ENCODE measurements around the gene CHAT. TPM values are rescaled to one million over a fixed set of nuclear protein-coding genes. Genes with fewer than 3 reads are reported as not detected.
A peak's percentile ranks its signal among the peaks of the same experiment; 100 is the strongest.

Gene CHAT
- total and polyA plus RNA-seq, 10 donors: not detected

DNA sequence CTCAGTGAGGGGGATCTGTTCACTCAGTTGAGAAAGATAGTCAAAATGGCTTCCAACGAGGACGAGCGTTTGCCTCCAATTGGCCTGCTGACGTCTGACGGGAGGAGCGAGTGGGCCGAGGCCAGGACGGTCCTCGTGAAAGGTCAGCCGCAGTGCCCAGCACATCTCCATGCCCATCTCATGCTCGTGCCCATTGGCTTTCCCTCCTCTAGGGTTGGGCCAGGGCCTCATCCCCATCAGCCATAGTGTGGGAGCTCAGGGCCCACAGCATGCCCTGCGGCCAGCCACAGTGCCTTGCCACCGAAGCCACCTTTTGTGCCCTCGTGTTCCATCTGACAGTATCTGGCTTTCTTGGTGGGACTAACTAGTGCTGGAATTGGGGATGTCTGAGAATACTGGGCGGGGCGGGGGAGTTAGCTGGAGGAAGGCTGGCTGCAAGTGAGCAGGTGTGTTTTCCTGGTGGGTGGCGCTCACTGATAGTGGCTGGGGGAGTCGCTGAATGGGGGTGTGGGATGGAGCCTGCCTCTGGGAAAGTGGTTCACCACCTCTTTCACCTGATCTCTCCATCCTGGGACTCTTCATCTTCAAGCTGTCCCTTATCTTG is 13.9 kb downstream of the CHAT start:
- peak; percentile 64 for DNase-seq
- Histone ChIP-seq H3K4me3 (no peak overlapping the region), H3K9me3 (no peaks in the 10 kb centered on the region), H3K27me3 (replicated peaks in 1 of 7) (peaks cover 0 to 7% (median 0%) of the 10 kb centered on the region in 7 donors), H3K27ac (no peak overlapping the region), H3K4me1 (no peaks in the 10 kb centered on the region), H3K36me3 (no peaks in the 10 kb centered on the region)
- 85 to 94% (median 88%) methylated on average over 17 to 18 of the region's 18 CpGs for WGBS, 5 donors
- TF ChIP-seq, protein P1, sequence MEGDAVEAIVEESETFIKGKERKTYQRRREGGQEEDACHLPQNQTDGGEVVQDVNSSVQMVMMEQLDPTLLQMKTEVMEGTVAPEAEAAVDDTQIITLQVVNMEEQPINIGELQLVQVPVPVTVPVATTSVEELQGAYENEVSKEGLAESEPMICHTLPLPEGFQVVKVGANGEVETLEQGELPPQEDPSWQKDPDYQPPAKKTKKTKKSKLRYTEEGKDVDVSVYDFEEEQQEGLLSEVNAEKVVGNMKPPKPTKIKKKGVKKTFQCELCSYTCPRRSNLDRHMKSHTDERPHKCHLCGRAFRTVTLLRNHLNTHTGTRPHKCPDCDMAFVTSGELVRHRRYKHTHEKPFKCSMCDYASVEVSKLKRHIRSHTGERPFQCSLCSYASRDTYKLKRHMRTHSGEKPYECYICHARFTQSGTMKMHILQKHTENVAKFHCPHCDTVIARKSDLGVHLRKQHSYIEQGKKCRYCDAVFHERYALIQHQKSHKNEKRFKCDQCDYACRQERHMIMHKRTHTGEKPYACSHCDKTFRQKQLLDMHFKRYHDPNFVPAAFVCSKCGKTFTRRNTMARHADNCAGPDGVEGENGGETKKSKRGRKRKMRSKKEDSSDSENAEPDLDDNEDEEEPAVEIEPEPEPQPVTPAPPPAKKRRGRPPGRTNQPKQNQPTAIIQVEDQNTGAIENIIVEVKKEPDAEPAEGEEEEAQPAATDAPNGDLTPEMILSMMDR (IDR thresholded peaks at IDR 0.05 in 8 of 11, conservative IDR thresholded peaks at IDR 0.05 in 3 of 11): no peak
- TF ChIP-seq POLR2A (IDR thresholded peaks at IDR 0.05): no peak
- TF ChIP-seq POLR2AphosphoS5 (IDR thresholded peaks at IDR 0.05): no peak
- intact Hi-C loops (cut with DNase I; ENCODE audit: low total_unique reads): no loop called here

DNA sequence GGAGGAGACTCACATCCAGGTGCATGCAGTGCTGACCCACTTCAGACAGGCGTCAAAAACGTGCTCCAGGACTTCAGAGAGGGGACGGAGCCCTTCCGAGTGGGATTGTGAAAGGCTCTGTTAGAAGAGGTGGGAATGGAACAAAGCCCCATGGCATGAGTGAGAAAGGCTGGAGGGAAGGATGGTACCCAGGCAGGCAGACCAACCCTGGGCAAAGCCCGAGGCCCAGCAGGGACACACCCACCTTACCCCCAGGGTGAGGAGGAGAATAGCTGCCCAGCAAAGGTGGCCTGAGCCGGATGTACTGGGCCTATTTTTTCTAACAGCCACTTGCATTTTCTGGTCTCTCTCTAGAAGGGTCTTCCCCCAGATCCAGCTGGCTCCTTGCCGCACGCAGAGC is 14.8 kb downstream of the CHAT start:
- intact Hi-C loops (cut with DNase I; ENCODE audit: low total_unique reads): no loop called here
- H3K4me3 ChIP-seq: no peak overlapping the region
- TF ChIP-seq, protein P1 (IDR thresholded peaks at IDR 0.05 in 8 of 11, conservative IDR thresholded peaks at IDR 0.05 in 3 of 11): no peak
- TF ChIP-seq POLR2AphosphoS5 (IDR thresholded peaks at IDR 0.05) (no peak), POLR2A (IDR thresholded peaks at IDR 0.05) (no peak)
- no peaks in the 10 kb centered on the region for H3K4me1 ChIP-seq
- H3K9me3 ChIP-seq: no peaks in the 10 kb centered on the region
- H3K27ac ChIP-seq: no peak overlapping the region
- WGBS, 5 donors: 83 to 89% (median 87%) methylated on average over 8 of the region's 8 CpGs
- peaks cover 0 to 7% (median 0%) of the 10 kb centered on the region in 7 donors for H3K27me3 ChIP-seq (replicated peaks in 1 of 7)
- DNase-seq: no peak
- no peaks in the 10 kb centered on the region for H3K36me3 ChIP-seq

DNA sequence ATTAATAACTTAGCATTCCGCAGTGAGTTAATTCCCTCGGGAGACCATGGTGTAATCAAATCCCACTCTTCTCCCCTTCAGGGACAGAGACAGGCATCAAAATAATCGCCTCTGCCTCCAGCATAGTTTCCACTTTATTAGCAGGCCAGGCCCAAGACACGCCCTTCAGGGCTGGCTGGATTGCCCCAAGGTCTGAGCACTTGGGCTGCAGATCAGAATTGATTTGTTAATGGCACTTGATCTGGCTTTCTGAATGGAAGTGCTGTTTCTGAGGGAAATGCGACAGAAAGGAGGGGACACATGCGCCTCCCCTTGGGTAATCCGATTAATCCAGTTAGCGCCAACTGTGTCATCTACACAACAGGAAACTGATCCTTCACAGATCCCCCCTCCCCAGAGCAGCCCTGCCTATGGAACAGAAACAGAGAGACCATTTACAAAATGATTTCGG is 15.6 kb downstream of the CHAT start:
- intact Hi-C loops (cut with DNase I; ENCODE audit: low total_unique reads): no loop called here
- Histone ChIP-seq H3K36me3 (no peaks in the 10 kb centered on the region), H3K4me1 (no peaks in the 10 kb centered on the region), H3K9me3 (no peaks in the 10 kb centered on the region), H3K27ac (no peak overlapping the region), H3K27me3 (replicated peaks in 1 of 7) (peaks cover 0 to 6% (median 0%) of the 10 kb centered on the region in 7 donors), H3K4me3 (no peak overlapping the region)
- peak; percentile 34 for DNase-seq
- TF ChIP-seq, protein P1 (IDR thresholded peaks at IDR 0.05 in 8 of 11, conservative IDR thresholded peaks at IDR 0.05 in 3 of 11): no peak
- no peak for TF ChIP-seq POLR2AphosphoS5 (IDR thresholded peaks at IDR 0.05)
- no peak for TF ChIP-seq POLR2A (IDR thresholded peaks at IDR 0.05)
- 75 to 81% (median 81%) methylated on average over 9 of the region's 9 CpGs for WGBS, 5 donors

DNA sequence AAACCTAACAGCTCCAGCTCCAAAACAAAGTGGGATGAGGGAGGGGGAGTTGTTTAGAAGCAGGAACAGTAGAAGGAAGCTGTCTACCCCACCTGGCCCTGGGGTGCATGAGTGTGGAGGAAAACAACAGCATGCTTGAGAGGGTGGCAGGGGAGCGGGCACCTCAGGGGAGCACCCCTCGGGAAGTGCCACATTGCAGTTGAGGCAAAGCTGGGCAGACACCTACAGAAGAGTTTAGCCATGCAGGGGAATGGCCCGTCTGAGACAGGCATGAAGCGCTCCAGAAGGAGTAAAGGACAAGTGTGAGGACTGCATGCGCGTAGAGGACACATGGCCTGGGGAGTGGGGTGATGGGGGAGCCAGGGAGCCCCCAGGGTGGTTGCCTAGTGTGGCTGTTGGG is 18.1 kb downstream of the CHAT start:
- WGBS, 5 donors: 88 to 95% (median 90%) methylated on average over 6 of the region's 6 CpGs
- intact Hi-C loops (cut with DNase I; ENCODE audit: low total_unique reads): no loop called here
- Histone ChIP-seq H3K27me3 (replicated peaks in 1 of 7) (peaks cover 0 to 7% (median 0%) of the 10 kb centered on the region in 7 donors), H3K4me3 (no peak overlapping the region), H3K4me1 (no peaks in the 10 kb centered on the region), H3K36me3 (no peaks in the 10 kb centered on the region), H3K27ac (no peak overlapping the region), H3K9me3 (no peaks in the 10 kb centered on the region)
- peak; percentile 46 for DNase-seq
- TF ChIP-seq POLR2A (IDR thresholded peaks at IDR 0.05) (no peak), POLR2AphosphoS5 (IDR thresholded peaks at IDR 0.05) (no peak)
- TF ChIP-seq, protein P1 (IDR thresholded peaks at IDR 0.05 in 8 of 11, conservative IDR thresholded peaks at IDR 0.05 in 3 of 11): no peak

Measured in spleen (tissue), 11 donors.